HG02870 (cell line): Measurements from ENCODE around the gene TEAD4.

Experiments
- ATAC-seq: cut with Tn5 transposase; IDR thresholded peaks from one replicate; pipeline ENCODE4 v1.9.1; 2021; ENCODE audit warnings: mild to moderate bottlenecking, moderate library complexity; ENCODE audit not compliant: unreplicated experiment

Gene TEAD4

DNA sequence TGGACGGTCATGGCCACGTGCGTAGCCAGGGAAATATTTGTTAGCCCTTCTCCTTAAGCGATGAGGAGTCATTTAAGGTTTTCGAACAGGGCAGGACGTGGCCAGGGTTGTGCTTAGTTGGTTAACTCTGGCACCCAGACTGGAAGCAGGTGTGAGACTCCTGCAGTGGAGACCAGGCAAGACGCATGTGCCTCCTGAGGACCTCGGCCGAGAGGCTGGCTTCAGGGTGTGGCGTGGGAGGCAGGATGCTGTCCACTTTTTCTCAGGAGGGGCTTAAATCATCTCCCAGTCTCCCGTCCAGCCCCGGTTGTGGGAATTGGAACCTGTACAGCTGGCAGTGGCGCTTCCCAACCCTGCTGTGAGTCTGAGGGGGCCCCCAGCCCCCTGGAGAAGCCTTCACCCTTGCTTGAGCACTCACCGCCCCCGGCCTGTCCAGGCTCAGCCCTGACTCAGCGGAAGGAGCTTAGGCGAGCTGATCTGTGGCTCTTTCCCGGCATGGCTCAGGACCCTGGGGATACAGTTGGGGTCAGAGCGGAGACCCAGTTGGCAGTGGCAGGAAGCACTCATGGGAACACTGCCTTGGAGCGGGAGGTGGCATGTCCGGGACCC, 71.7 kb downstream of the TEAD4 start:
- no peak for ATAC-seq

DNA sequence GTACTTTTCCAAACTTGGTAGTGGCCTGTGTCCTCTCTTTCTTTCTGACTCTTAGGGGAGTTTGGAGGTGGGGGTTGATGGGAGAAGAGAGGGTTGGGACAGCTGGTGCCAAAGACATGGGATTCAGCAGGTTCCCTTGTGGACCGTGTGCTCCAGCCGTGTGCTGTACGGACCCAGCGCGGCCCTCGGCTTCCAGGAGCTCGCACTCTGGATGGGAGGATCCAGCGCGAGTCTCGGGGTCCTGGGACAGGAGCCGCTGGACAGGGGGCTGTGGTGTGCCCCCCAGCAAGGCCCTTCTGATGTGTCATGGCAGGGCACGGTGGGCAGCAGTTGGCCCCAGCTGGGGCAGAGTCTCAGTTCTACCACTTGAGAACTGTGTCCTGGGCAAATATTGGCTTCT, 73.0 kb downstream of the TEAD4 start:
- no peak for ATAC-seq

DNA sequence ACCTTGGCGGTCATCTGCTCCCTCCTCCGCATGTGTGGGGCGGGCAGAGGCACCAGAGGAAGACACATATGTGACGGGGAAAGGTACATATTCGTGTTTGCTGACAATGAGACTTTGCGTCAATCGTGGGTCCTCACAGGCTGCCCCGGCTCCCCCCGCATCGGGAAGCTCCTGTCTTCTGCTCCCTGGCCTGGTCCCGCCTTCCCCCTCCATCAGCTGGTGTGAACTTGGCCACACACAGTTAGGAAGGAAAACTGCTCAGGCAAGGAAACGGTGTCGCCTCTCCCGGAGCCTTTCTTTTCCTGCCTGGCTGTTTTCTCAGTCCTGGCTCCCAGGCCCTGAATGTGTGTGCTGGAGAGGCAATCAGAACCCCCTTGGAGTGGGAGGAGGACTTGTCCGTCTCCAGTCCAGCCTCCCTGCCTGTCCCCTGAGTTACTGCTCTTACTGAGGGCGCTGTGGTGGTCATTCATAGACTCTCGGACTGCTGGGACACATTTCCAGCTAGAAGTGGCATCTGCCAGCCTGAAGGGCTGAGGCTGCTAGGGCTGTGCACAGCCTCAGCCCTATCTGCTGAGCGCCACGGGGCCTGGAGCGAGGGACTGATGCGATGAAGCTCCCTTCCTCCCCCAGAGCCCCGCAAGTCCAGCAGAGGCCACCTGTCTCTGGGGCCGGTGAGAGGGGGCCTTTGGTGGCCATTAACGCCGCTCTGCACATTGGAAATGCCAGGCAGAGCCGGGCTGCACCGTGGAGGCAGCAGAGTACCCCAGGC, 73.8 kb downstream of the TEAD4 start:
- ATAC-seq = no peak

DNA sequence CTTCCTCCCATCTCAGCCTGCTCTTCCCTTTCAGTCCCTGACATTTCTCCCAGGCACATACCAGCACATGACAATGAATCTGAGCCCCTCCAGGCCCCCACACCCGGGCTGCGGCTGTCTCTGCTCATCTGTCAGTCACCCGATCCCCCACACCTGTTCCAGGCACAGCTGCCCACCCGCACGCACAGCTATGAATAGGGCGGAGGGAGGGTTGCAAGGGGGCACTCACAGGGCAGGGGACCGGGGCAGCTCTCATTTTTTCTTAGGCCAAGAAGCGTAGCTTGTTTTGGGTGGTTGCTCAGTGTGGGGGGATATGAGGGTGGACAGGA, 74.3 kb downstream of the TEAD4 start:
- no peak for ATAC-seq

DNA sequence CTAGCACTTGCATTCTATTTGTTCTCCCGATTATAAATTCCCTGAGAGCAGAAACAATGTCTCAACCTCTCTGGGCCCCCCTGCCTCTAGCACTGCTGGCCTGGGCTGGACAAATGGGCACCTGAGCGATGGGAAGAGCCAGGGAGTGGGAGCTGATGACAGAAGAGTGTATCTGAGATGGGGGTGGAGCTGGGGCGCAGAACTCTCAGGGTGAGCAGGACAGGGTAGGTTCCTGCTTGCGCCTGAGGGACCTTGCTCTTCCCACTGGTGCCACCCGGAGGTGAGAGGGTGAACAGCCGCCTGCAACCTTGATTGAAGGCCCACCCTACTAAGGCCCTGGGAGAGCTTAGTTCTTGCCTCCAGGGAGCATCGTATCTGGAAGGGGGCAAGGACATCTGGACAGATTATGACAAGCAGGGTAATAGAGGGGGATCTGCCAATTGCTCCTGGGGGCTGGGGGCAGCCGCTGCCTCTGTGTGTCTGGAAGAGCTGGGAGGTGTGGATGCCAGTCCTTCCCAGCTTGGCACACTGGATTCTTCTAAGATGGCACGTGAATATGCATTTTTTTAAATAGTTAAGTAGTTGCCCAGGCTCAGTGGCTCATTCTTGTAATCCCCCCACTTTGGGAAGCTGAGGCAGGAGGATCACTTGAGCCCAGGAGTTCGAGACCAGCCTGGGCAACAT, 75.0 kb downstream of the TEAD4 start:
- ATAC-seq = no peak

- no peak for ATAC-seq
Measured at GRCh38 chr12:3035171-3035570, 76.0 kb downstream of the TEAD4 start.

- no peak for ATAC-seq
Measured at GRCh38 chr12:3035815-3036702, 76.9 kb downstream of the TEAD4 start.

GRCh38 chr12:3036901-3037600, 77.9 kb downstream of the TEAD4 start:
- no peak for ATAC-seq

- ATAC-seq = no peak
Measured at GRCh38 chr12:3038166-3038565, 79.0 kb downstream of the TEAD4 start.

DNA sequence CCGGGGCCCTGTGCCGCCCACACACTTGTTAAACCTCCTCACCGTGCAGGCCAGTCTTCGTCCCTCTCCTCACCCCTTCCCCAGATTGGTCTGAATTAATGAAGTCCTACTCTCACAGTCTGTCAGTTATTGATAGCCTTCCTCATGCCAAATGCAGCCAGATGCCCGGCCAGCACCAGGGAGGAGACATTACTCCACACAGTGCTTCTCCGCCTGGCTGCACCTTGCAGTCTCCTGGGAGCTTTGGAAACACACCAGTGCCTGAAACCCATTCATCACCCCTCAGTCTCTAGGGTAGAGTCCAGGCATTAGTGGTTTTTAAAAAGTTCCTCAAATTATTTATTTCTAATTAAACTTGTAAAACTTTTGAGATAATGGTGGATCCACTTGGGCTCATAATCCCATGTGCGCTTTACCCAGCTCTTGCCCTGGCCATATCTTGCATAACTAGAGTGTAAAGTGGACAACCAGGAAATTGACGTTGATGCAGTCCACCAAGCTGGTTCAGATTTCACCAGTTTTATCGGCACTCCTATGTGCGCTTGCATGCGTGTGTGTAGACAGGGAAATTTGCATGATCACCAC, 79.8 kb downstream of the TEAD4 start:
- no peak for ATAC-seq

DNA sequence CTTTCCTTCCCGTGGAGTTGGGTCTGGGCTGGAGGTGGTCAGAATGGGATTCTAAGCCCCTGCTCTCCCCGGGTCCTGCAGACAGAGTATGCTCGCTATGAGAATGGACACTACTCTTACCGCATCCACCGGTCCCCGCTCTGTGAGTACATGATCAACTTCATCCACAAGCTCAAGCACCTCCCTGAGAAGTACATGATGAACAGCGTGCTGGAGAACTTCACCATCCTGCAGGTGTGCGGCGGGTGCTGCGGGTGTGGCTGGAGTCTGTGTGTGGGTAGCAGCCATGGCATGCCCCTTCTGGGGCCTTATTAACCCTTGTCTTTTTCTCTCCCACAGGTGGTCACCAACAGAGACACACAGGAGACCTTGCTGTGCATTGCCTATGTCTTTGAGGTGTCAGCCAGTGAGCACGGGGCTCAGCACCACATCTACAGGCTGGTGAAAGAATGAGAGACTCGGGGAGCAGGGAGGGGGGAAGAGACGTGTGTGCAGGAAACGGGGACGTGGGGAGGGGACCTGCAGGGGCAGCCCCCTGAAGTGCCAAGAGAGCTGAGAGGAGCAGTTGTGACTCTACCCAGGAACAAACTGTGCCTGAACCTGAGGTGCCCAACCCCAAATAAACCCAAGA, 80.9 kb downstream of the TEAD4 start:
- no peak for ATAC-seq

DNA sequence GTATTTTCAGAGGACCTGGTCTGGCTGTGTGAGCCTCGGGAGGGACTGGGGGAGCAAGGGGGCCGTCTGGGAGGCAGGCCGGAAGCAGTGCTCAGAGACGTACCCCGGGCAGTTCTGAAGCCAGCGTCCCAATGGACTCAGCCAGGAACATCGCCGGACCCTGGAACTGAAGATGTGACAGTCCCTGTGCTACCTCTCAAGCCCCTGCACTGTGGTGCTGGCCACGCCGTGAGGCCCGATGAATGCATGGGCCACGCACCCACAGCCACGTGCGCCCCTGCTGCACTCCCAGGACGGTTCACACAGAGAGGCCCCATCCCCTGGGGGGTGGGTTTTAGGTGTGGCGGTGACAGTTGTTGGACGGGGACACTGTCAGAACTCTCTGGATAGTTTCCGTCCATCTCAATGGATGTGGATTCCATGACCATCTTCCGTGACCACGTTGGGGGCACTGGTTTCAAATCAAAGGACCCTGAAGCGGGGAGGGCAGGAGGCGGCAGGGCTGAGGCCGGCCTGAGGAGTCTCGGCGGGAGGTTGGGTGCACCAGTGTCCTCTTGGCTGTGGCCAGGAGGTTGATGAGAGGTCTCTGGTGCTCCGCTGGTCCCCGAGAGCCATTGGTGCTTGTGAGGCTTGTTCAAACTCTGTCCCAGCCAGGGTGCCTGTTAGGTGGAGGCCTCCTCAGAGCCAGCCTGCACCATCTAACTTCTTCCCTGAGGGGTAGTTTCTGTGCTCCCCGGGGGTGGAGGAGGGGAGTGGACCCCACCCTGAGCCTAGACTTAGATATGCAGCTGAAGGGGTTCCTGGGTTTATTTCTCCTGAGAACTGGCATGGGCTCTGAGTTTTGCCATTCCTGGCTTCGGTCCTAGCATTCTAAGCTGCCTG, 81.7 kb downstream of the TEAD4 start:
- ATAC-seq = no peak

DNA sequence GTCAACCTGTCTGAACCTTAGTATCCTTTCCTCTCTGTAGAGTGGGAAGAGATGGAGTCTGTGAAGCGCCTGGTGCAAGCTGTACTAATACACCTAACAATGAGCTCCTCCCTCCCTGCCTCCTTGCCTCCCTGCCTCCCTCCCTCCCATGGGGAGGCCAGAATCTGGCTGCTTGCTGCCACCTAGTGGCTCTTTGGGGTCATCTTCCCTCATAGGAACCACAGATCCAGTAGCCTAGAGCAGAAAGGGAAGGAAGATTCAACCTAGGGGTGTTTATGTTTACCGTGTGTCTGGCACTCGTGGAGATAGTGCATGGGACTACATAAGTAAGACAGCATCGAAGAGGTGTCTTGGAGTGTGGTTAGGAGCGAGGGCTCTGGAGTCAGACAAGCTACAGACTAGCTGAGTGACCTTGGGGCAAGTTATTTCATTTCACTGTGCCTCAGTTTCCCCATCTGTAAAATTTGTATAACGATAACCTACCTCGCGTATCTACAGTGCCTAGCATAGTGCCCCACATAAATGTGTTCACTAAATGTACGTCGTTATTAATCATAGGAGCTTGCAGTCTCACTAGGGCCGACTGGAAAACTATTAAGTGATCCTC, 82.5 kb downstream of the TEAD4 start:
- ATAC-seq = no peak

- ATAC-seq = no peak
Measured at GRCh38 chr12:3042394-3042793, 83.2 kb downstream of the TEAD4 start.

DNA sequence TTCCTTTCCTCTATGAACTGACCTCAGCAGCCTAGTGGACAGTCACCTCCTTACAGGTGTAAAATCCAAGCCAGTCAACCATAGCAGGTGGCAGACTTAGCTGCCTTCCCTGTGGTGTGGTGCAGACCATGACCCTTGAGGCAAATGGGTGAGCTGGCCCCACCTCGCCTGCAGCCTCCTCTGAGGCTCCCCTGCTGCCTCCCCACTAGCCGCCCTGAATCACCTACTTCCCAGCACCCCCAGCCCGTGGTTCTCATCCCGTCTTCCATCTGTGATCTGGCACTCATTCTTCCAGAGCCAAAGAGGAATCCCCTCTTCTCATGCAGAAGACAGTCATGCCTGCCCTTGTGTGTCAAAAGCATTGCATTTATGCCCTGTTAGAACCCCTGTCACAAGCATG, 83.6 kb downstream of the TEAD4 start:
- no peak for ATAC-seq

DNA sequence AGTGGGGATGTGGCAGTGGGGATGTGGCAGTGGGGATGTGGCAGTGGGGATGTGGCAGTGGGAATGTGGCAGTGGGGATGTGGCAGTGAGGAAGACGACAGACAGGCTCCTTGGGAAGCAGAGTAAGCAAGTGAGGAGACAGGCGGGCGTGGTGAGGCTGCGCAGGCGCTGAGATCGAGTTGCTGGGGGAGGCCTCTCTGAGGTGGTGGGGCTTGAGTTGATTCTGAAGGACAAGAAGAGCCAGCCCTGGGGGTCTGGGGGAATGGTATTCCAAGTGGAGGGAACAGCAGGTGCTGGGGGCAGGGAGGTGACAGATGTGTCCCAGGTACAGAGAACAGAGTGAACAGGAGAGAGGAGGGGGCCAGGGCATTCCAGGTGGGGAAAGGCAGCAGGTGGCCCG, 84.2 kb downstream of the TEAD4 start:
- no peak for ATAC-seq

DNA sequence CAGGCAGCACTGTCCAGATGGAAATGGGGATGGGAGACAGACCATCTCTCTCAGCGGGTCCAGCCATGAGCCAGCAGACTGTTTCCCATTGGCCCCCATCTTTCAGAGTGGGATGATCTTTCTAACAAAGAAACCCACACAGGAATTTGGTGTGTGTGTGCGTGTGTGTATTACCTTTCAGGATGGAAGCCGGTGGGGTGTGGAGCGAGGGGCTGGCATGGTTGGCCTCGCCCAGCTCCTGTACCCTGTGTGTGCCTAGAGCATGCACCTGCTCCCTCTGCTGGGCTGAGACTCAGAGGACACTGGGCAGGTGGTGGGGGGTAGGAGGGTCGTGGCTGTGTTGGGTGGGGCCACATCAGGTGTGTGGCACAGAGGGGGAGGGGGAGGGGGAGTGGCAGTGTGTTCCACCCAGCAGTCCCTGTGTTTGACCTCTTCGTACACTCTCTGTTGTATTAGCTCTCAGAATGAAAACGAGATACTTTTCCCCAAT, 85.0 kb downstream of the TEAD4 start:
- ATAC-seq = no peak

- ATAC-seq = no peak
Measured at GRCh38 chr12:3045494-3045893, 86.3 kb downstream of the TEAD4 start.
